ENCODE data around the gene INTS4. TPM values are rescaled to one million over a fixed set of nuclear protein-coding genes. Genes with fewer than 3 reads are reported as not detected.
"Not testable (repeated sequence)": the region's sequence is repeated elsewhere in the genome, so short reads cannot be mapped to it uniquely, and the experiment has no call there.

The INTS4 gene
- total RNA-seq, 1 experiment from 2014 or later = 42.7 TPM

DNA sequence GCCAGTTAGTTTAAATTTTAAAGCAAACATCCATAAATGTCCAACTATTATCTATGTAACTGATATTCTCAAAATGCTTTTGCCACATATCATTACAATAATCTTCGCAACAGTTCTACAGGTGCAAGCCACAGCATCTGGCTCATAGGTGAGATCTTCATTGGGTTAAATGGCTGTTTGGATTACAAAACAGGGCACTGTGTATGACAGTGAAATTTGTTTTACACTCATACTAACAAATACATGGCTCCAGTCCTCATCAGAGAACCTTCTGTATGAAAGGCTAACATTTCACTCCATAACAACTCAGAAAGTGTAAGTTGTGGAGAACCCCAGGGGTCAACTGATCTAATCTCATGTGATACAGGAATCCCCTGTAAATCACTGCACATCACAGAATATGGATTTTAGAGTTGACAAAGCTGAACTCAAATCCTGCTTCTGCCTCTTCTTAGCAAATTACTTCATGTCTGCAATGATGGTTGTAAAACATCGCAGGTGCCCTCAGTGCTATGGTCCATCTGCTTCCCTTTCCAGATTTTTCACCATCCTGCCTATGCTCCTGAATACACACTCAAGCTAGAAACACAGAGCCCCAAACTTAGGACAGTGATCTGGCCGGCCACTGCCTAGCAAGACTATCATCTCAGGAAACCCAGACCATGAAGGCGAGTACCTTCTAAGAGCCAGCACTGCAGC is 80.7 kb downstream of the INTS4 start:
- not testable (repeated sequence) for H3K9me2 ChIP-seq (replicated peaks; ENCODE audit: insufficient read depth, low read length); H3K4me2 ChIP-seq (ENCODE audit: low read depth, low read length, poor library complexity, severe bottlenecking); H3K9ac ChIP-seq (ENCODE audit: low read length); H3K4me1 ChIP-seq (ENCODE audit: low read length); H3K4me3 ChIP-seq (ENCODE audit: low read length); H3K27me3 ChIP-seq (ENCODE audit: low read length); H3K79me2 ChIP-seq (ENCODE audit: low read length); H3K27ac ChIP-seq (ENCODE audit: low read length); H2AFZ ChIP-seq (ENCODE audit: low read length); H3K36me3 ChIP-seq (ENCODE audit: insufficient read depth, low read length); DNase-seq; H4K20me1 ChIP-seq (ENCODE audit: insufficient read depth, low read depth, low read length); H3K9me3 ChIP-seq (ENCODE audit: low read length)

DNA sequence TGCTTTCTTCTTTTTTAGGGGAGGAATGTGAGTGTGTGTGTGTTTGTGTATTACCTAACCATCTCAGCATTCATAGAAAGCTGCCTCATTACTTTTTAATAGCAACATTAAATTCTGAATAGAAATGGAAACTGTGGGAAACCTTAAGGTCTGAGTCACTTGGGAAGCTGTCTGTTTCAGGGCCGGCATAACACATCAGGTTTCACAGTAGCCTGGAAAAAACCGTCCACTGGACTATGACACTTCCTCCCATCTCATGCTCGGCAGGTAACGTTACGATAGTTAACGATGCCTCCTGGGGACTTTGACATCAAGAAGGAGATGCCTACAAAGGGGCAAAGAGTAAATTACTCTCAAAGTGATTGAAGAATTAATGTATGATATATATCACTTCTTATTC is 83.6 kb downstream of the INTS4 start:
- H3K9me3 ChIP-seq (ENCODE audit: low read length); H3K4me3 ChIP-seq (ENCODE audit: low read length); H3K9me2 ChIP-seq (replicated peaks; ENCODE audit: insufficient read depth, low read length); H3K36me3 ChIP-seq (ENCODE audit: insufficient read depth, low read length); H3K27ac ChIP-seq (ENCODE audit: low read length); DNase-seq; H2AFZ ChIP-seq (ENCODE audit: low read length); H3K4me2 ChIP-seq (ENCODE audit: low read depth, low read length, poor library complexity, severe bottlenecking); H3K9ac ChIP-seq (ENCODE audit: low read length); H4K20me1 ChIP-seq (ENCODE audit: insufficient read depth, low read depth, low read length); H3K27me3 ChIP-seq (ENCODE audit: low read length); H3K4me1 ChIP-seq (ENCODE audit: low read length); H3K79me2 ChIP-seq (ENCODE audit: low read length): not testable (repeated sequence)

DNA sequence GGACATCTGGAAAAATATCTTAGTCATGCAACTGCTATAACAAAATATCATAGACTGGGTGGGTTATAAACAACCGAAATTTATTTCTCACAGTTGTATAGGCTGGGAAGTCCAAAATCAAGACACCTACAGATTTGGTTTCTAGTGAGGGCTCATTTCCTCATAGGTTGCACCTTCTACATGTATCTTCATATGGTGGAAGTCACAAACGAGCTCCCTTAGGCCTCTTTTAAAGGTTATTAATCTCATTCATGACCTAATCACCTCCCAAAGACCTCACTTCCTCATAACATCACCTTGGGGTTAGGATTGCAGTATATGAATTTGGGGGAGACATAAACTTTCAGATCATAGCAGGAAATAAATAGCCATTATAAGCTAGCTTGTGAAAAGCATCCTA is 85.2 kb downstream of the INTS4 start:
- no peaks in the 10 kb centered on the region for H4K20me1 ChIP-seq (ENCODE audit: insufficient read depth, low read depth, low read length)
- no peaks in the 10 kb centered on the region for H3K9me2 ChIP-seq (replicated peaks; ENCODE audit: insufficient read depth, low read length)
- H3K36me3 ChIP-seq (ENCODE audit: insufficient read depth, low read length) = no peaks in the 10 kb centered on the region
- no peak overlapping the region for H3K4me3 ChIP-seq (ENCODE audit: low read length)
- no peak overlapping the region for H2AFZ ChIP-seq (ENCODE audit: low read length)
- DNase-seq = no peak
- H3K4me1 ChIP-seq (ENCODE audit: low read length) = no peaks in the 10 kb centered on the region
- no peaks in the 10 kb centered on the region for H3K79me2 ChIP-seq (ENCODE audit: low read length)
- no peaks in the 10 kb centered on the region for H3K27me3 ChIP-seq (ENCODE audit: low read length)
- no peak overlapping the region for H3K27ac ChIP-seq (ENCODE audit: low read length)
- no peak overlapping the region for H3K9ac ChIP-seq (ENCODE audit: low read length)
- no peak overlapping the region for H3K4me2 ChIP-seq (ENCODE audit: low read depth, low read length, poor library complexity, severe bottlenecking)
- no peaks in the 10 kb centered on the region for H3K9me3 ChIP-seq (ENCODE audit: low read length)

DNA sequence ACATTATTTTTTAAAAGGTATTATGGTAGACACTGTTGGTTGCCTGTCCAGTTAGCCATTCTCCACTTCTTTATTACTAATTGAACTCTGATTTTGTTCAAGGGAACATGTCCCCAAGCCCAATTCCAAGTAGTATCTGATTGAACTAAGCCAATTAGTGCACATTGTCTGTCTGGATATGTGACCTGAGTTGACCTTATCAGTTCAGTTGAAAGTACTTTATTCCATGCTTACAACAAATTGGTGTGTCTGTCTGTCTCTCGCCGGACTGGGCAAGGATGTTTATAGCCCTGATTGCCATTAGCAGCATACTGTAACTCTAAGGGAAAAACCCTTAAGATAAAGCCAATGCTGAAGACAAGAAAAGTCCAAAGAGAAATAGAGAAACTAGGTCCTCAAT is 85.6 kb downstream of the INTS4 start:
- no peaks in the 10 kb centered on the region for H3K27me3 ChIP-seq (ENCODE audit: low read length)
- no peak overlapping the region for H3K4me2 ChIP-seq (ENCODE audit: low read depth, low read length, poor library complexity, severe bottlenecking)
- no peak overlapping the region for H3K27ac ChIP-seq (ENCODE audit: low read length)
- no peak for DNase-seq
- no peaks in the 10 kb centered on the region for H3K36me3 ChIP-seq (ENCODE audit: insufficient read depth, low read length)
- no peaks in the 10 kb centered on the region for H3K79me2 ChIP-seq (ENCODE audit: low read length)
- H3K9me2 ChIP-seq (replicated peaks; ENCODE audit: insufficient read depth, low read length) = no peaks in the 10 kb centered on the region
- no peak overlapping the region for H3K4me3 ChIP-seq (ENCODE audit: low read length)
- H3K9ac ChIP-seq (ENCODE audit: low read length) = no peak overlapping the region
- H3K4me1 ChIP-seq (ENCODE audit: low read length) = no peaks in the 10 kb centered on the region
- H3K9me3 ChIP-seq (ENCODE audit: low read length) = no peaks in the 10 kb centered on the region
- no peak overlapping the region for H2AFZ ChIP-seq (ENCODE audit: low read length)
- H4K20me1 ChIP-seq (ENCODE audit: insufficient read depth, low read depth, low read length) = no peaks in the 10 kb centered on the region

DNA sequence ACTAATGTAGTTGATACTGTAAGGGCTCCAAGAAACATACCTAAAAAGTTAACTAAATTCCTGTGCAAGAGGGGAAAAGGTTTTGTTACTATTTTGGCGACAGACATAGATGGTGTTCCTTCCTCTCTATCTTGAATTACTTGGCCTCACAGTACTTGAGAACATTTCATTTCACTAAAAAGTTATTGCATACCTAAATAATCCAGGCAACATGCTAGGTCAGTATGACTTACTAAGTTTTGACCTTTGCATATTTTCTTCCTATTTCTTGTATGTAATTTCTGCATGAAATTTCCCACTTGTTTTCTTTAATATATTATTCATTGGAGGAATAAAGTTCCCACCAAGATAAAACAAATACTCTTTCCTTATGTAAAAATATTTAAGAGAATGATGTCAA is 99.5 kb downstream of the INTS4 start:
- not testable (repeated sequence) for H3K4me3 ChIP-seq (ENCODE audit: low read length); H3K27ac ChIP-seq (ENCODE audit: low read length); H3K27me3 ChIP-seq (ENCODE audit: low read length); H3K4me1 ChIP-seq (ENCODE audit: low read length); H3K9me3 ChIP-seq (ENCODE audit: low read length); H3K79me2 ChIP-seq (ENCODE audit: low read length); DNase-seq; H3K4me2 ChIP-seq (ENCODE audit: low read depth, low read length, poor library complexity, severe bottlenecking); H4K20me1 ChIP-seq (ENCODE audit: insufficient read depth, low read depth, low read length); H3K36me3 ChIP-seq (ENCODE audit: insufficient read depth, low read length); H3K9ac ChIP-seq (ENCODE audit: low read length); H3K9me2 ChIP-seq (replicated peaks; ENCODE audit: insufficient read depth, low read length); H2AFZ ChIP-seq (ENCODE audit: low read length)

DNA sequence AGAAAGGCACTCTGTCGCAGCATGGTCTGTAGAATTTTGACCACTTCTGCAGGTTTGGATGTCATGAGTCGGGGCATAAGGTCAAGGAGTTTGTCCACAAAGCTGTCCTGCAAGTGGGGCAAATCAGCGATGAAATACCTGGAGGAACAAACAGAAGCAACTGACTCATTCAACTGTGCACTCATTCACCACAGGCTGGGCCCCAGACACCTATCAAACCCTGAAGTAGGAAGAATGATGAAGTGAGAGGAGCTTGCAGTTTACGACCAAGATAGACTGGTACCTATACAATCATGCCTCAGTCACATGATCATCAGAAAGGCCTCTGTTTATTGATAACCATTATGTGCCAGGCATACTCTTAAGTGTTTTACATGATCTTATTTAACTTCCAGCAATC is 102.8 kb downstream of the INTS4 start:
- not testable (repeated sequence) for H3K9ac ChIP-seq (ENCODE audit: low read length); H2AFZ ChIP-seq (ENCODE audit: low read length); H3K4me1 ChIP-seq (ENCODE audit: low read length); H3K36me3 ChIP-seq (ENCODE audit: insufficient read depth, low read length); H3K27me3 ChIP-seq (ENCODE audit: low read length); H3K79me2 ChIP-seq (ENCODE audit: low read length); H3K9me2 ChIP-seq (replicated peaks; ENCODE audit: insufficient read depth, low read length); H3K4me3 ChIP-seq (ENCODE audit: low read length); H3K27ac ChIP-seq (ENCODE audit: low read length); H3K4me2 ChIP-seq (ENCODE audit: low read depth, low read length, poor library complexity, severe bottlenecking); H4K20me1 ChIP-seq (ENCODE audit: insufficient read depth, low read depth, low read length); DNase-seq; H3K9me3 ChIP-seq (ENCODE audit: low read length)

DNA sequence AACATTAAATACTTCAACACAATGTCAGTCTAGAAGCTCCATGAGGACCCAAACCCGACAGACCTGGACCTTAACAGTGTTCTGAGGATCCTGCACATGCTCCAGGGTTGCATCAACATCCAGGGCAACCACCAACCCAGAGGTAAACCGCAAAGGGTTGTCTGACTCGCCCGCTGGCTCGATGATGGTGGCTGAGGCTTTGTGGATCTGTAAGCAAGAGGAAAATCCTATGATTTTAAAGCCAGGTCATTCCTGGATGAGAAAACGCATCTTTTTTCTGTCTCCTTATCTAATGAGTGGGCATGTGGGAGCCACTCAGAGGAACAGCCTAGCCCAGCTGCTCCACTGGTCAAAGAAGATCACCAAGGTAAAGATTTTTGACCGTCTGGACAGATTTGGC is 103.2 kb downstream of the INTS4 start:
- not testable (repeated sequence) for DNase-seq; H3K9me2 ChIP-seq (replicated peaks; ENCODE audit: insufficient read depth, low read length); H2AFZ ChIP-seq (ENCODE audit: low read length); H3K4me3 ChIP-seq (ENCODE audit: low read length); H3K79me2 ChIP-seq (ENCODE audit: low read length); H4K20me1 ChIP-seq (ENCODE audit: insufficient read depth, low read depth, low read length); H3K4me1 ChIP-seq (ENCODE audit: low read length); H3K4me2 ChIP-seq (ENCODE audit: low read depth, low read length, poor library complexity, severe bottlenecking); H3K27me3 ChIP-seq (ENCODE audit: low read length); H3K36me3 ChIP-seq (ENCODE audit: insufficient read depth, low read length); H3K27ac ChIP-seq (ENCODE audit: low read length); H3K9me3 ChIP-seq (ENCODE audit: low read length); H3K9ac ChIP-seq (ENCODE audit: low read length)

DNA sequence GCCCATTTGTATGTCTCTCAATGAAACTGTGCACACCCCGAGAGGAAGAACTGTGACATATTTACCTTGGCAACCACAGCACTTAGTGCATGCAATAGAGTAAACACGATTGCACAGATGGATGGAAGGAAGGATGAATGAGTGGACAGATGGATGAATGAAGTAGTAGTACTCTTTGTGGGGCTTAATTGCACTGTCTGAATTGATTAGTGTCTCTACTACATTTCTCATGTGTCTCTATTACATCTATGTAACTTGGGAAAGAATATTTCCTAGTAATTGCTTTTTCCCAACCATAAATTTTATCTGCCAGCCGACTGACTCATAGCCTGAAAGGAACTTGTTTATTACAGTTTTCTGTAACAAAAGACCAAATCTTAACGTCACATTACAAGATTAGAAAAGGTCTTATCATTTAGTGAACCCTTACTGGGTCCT is 103.8 kb downstream of the INTS4 start:
- H2AFZ ChIP-seq (ENCODE audit: low read length); H3K27ac ChIP-seq (ENCODE audit: low read length); H3K9me3 ChIP-seq (ENCODE audit: low read length); H3K27me3 ChIP-seq (ENCODE audit: low read length); H3K4me2 ChIP-seq (ENCODE audit: low read depth, low read length, poor library complexity, severe bottlenecking); H3K4me3 ChIP-seq (ENCODE audit: low read length); H3K4me1 ChIP-seq (ENCODE audit: low read length); H3K79me2 ChIP-seq (ENCODE audit: low read length); H4K20me1 ChIP-seq (ENCODE audit: insufficient read depth, low read depth, low read length); H3K9me2 ChIP-seq (replicated peaks; ENCODE audit: insufficient read depth, low read length); H3K9ac ChIP-seq (ENCODE audit: low read length); H3K36me3 ChIP-seq (ENCODE audit: insufficient read depth, low read length); DNase-seq: not testable (repeated sequence)

DNA sequence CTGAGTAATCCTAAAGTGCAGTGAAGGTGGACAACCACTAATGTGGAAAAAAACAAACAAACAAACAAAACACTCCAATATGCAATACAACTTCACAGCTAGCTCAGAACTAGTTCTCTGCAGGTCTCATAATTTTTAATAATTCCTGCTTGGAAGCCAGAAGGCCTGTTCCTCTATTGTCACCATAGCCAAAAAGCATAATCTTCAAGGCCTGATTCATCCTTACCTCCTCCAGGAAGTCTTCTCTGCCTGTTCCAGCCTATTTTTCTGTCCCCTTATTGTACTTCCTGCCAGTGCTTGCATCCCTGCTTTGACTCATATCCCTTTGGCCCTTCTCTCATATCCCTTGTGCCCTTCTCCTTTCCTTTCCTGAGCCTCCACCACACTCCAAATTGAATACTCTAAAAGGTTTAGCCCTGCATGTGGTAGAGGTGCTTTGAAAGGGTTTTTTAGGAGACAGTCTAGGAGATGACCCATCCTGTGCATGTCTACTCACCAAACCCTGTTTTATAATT is 104.3 kb downstream of the INTS4 start:
- H3K9ac ChIP-seq (ENCODE audit: low read length); H3K4me2 ChIP-seq (ENCODE audit: low read depth, low read length, poor library complexity, severe bottlenecking); H3K9me3 ChIP-seq (ENCODE audit: low read length); DNase-seq; H3K4me1 ChIP-seq (ENCODE audit: low read length); H3K27ac ChIP-seq (ENCODE audit: low read length); H4K20me1 ChIP-seq (ENCODE audit: insufficient read depth, low read depth, low read length); H3K36me3 ChIP-seq (ENCODE audit: insufficient read depth, low read length); H3K9me2 ChIP-seq (replicated peaks; ENCODE audit: insufficient read depth, low read length); H3K27me3 ChIP-seq (ENCODE audit: low read length); H3K79me2 ChIP-seq (ENCODE audit: low read length); H3K4me3 ChIP-seq (ENCODE audit: low read length); H2AFZ ChIP-seq (ENCODE audit: low read length): not testable (repeated sequence)

All from Karpas-422 (cell line).